Bladder microvascular endothelial cell (primary cell): ENCODE measurements around the gene APOBEC3B. TPM values are rescaled to one million over a fixed set of nuclear protein-coding genes. Genes with fewer than 3 reads are reported as not detected.

Source experiments
- total RNA-seq: library from RNA; depleted of rRNA; stranded (reverse); fragments of >200 nt; gene quantifications from 2 replicates; pipeline ENCODE4 v1.2.3, GENCODE V29; 2014

Gene APOBEC3B
- 0.82 and 3.6 TPM in 2 replicates for total RNA-seq

DNA sequence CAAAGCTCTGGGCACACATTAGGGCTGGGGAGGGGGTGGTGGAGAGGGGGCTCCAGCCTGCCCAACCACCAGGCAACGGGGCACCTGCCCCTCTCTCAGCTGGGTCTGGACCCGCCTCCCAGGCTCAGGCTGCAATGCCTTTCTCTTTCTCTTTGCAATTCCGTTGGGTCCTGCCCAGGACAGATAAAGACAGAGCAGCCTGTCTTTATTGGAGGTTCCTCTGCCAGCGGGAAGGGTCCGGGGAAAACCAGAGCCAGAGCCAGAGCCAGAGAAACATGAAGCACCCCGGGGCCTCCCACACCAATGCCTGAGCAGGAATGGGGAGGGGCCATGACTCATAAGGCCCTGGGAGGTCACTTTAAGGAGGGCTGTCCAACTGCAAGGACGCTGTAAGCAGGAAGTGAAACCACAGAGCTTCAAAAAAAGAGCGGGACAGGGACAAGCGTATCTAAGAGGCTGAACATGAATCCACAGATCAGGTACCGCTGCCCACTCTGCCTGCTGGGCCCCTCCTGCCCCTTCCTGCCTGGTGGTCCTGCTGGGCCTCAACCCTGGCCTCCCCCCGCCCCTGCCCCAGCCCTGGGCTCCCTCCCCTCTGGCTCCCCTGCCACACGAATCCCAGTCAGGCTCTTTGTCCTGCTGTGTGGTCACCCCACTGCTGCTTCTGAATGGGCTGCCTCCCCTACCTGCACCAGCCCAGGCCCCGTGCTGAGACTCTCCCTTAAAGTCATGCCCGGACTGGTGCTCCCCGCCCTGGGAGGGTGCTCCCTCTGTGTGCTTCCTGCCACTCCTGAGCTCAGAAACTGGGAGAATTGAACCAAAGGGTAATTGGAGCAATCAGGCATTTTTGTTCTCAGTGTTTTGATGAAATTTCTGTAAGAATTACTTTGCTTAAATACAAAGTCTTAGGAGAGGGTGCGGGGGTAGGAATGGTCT lies at the start of gene APOBEC3B:
Gene APOBEC3B (plus strand): TSS at position 356 of the 936 bp plus-strand sequence. CDS start 107 bp downstream, at position 463.

DNA sequence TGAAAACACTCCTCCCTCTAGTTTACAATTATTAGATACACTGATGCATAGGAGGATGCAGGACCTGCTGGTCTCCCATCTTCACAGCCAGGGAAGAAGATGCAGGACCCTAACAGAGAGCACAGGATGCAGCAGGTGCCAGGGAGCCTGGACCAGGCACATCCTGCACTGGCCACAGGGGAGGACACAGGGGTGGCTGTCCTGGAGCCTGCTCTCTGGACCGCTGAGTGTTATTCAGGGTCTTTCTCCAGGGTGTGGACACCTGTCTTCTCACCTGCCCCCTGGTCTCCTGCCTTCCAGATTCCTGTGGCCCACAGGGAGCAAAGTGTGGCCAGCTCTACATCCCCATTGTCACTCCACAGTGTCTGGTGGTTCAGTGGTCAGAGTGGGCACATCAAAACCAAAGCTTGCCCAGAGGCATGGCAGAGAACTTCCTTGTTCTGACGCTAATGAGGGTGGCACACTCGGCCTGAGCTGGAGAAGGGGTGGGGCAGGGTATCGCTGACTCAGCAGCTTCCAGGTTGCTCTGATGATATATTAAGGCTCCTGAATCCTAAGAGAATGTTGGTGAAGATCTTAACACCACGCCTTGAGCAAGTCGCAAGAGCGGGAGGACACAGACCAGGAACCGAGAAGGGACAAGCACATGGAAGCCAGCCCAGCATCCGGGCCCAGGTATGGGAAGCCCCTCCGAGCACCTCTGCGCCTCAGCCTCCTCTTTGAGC lies 24.9 kb upstream of the APOBEC3B start, which contains the start of gene APOBEC3A:
Gene APOBEC3A (plus strand): TSS at position 564 of the 725 bp plus-strand sequence. CDS start 83 bp downstream, at position 647.

DNA sequence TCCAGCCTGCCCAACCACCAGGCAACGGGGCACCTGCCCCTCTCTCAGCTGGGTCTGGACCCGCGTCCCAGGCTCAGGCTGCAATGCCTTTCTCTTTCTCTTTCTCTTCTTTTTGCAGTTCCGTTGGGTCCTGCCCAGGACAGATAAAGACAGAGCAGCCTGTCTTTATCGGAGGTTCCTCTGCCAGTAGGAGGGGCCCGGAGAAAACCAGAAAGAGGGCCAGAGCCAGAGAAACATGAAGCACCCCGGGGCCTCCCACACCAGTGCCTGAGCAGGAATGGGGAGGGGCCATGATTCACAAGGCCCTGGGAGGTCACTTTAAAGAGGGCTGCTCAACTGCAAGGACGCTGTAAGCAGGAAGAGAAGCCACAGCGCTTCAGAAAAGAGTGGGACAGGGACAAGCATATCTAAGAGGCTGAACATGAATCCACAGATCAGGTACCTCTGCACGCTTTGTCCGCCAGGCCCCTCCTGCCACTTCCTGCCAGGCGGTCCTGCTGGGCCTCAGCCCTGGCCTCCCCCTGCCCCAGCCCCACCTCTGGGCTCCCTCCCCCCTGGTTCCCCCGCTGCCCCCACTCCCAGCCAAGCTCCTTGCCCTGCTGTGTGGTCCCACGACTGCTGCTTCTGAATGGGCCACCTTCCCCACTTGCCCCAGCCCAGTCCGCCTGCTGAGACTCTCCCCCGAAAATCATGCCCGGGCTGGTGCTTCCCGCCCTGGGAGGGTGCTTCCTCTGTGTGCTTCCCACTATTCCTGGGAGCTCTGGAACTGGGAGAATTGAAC lies 32.0 kb downstream of the APOBEC3B start, which contains the start of gene APOBEC3C:
Gene APOBEC3C (plus strand): TSS at position 316 of the 781 bp plus-strand sequence. CDS start 106 bp downstream, at position 422.

DNA sequence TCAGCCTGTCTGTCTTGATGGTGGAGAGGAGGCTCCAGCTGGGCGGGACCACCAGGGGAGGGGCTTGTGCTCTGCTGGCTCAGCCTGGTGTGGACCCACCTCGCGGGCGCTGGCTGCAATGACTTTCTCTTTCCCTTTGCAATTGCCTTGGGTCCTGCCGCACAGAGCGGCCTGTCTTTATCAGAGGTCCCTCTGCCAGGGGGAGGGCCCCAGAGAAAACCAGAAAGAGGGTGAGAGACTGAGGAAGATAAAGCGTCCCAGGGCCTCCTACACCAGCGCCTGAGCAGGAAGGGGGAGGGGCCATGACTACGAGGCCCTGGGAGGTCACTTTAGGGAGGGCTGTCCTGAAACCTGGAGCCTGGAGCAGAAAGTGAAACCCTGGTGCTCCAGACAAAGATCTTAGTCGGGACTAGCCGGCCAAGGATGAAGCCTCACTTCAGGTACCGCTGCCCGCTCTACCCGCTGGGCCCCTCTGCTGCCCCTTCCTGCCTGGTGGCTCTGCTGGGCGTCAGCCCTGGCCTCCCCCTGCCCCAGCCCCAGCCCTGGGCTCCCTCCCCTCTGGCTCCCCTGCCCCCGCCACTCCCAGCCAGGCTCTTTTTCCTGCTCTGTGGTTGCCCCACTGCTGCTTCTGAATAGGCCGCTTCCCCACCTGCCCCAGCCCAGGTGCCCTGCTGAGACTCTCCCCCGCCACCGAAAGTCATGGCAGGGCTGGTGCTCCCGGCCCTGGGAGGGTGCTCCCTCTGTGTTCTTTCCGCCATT lies 58.6 kb downstream of the APOBEC3B start, which contains the start of gene APOBEC3F:
Gene APOBEC3F (plus strand): TSS at position 327 of the 759 bp plus-strand sequence. CDS start 97 bp downstream, at position 424.

Other genes starting within 250 kb of the APOBEC3B start
- 105 and 173 TPM in 2 replicates for gene SUN2, start 226.3 kb upstream of the APOBEC3B start, total RNA-seq
- gene DNAL4, start 188.2 kb upstream of the APOBEC3B start, total RNA-seq = 11.7 and 15.5 TPM in 2 replicates
- 0.16 and 0.69 TPM in 2 replicates for gene NPTXR, start 138.3 kb upstream of the APOBEC3B start, total RNA-seq
- gene CBX6, start 110.1 kb upstream of the APOBEC3B start, total RNA-seq = 15.4 and 17.2 TPM in 2 replicates
- gene APOBEC3A, start 24.7 kb upstream of the APOBEC3B start, total RNA-seq = not detected in 2 replicates
- gene APOBEC3C, start 31.9 kb downstream of the APOBEC3B start, total RNA-seq = 1.5 and 2.8 TPM in 2 replicates
- 1.1 and 2.4 TPM in 2 replicates for gene APOBEC3D, start 38.8 kb downstream of the APOBEC3B start, total RNA-seq
- gene APOBEC3F, start 58.5 kb downstream of the APOBEC3B start, total RNA-seq = 4.5 and 8.0 TPM in 2 replicates
- gene APOBEC3G, start 94.9 kb downstream of the APOBEC3B start, total RNA-seq = 4.4 and 6.0 TPM in 2 replicates
- 0.19 and 0.32 TPM in 2 replicates for gene APOBEC3H, start 114.9 kb downstream of the APOBEC3B start, total RNA-seq
- 2.4 and 8.5 TPM in 2 replicates for gene CBX7, start 170.3 kb downstream of the APOBEC3B start, total RNA-seq